Ascending aorta (tissue), 2 donors: ENCODE measurements around the gene ATXN1. TPM values are rescaled to one million over a fixed set of nuclear protein-coding genes. Genes with fewer than 3 reads are reported as not detected.

Experiments used
- DNase-seq, 2 donors: peaks; one replicate each; pipeline ENCODE4 v3.0.0-alpha.2; 2019; ENCODE audit warnings: low spot score in 2 of 2
- H3K27ac ChIP-seq, 2 donors: fragments of 200-600 bp; sonication (generic); one replicate each; pipeline ENCODE4 v1.5.1; 2016 to 2017; ENCODE audit warnings: mild to moderate bottlenecking in 1 of 2
- H3K27me3 ChIP-seq: fragments of 200-600 bp; sonication (generic); one replicate; pipeline ENCODE4 v1.5.1; 2017
- H3K36me3 ChIP-seq, 2 donors: fragments of 200-600 bp; sonication (generic); one replicate each; pipeline ENCODE4 v1.5.1; 2016
- H3K4me1 ChIP-seq, 2 donors: fragments of 200-600 bp; sonication (generic); one replicate each; pipeline ENCODE4 v1.5.1; 2016 to 2017; ENCODE audit warnings: mild to moderate bottlenecking in 1 of 2
- H3K4me3 ChIP-seq, 2 donors: fragments of 200-600 bp; sonication (generic); one replicate each; pipeline ENCODE4 v1.5.1; 2016 to 2017; ENCODE audit warnings: mild to moderate bottlenecking in 1 of 2
- H3K9me3 ChIP-seq, 2 donors: fragments of 200-600 bp; sonication (generic); one replicate each; pipeline ENCODE4 v1.5.1; 2016
- CTCF ChIP-seq, 3 experiments: fragments of 200-600 bp in 2 of 3; fragments of 450-650 bp in 1 of 3; sonication (generic) in 2 of 3; IDR thresholded peaks; one replicate each; pipeline ENCODE4 v1.5.1; 2016 to 2019; ENCODE audit warnings: antibody characterized with exemption in 3 of 3, mild to moderate bottlenecking in 1 of 3, moderate library complexity in 1 of 3
- intact Hi-C: fragments of 100-400 bp; cut with DNase I; formaldehyde crosslinking; loops from one replicate; pipeline ENCODE4 v1.15.1; 2023
- total RNA-seq: library from RNA; depleted of rRNA; stranded (reverse); fragments of >200 nt; gene quantifications from one replicate; pipeline ENCODE4 v1.1.0, GENCODE V29; 2016

ATXN1 gene
- total RNA-seq, 1 donor from 2014 or later, result 68.3 TPM

GRCh38 chr6:16256781-16257180 is 504.5 kb downstream of the ATXN1 start:
- no peak overlapping the region for H3K27ac ChIP-seq
- intact Hi-C loops, result no loop called here

GRCh38 chr6:16254535-16254934 is 506.7 kb downstream of the ATXN1 start:
- Histone ChIP-seq H3K36me3 (peaks cover 32 to 62% of the 10 kb centered on the region in 2 donors), H3K27ac (no peak overlapping the region), H3K9me3 (no peaks in the 10 kb centered on the region), H3K4me1 (peaks cover 0 to 7% of the 10 kb centered on the region in 2 donors), H3K27me3 (no peaks in the 10 kb centered on the region), H3K4me3 (no peak overlapping the region)
- DNase-seq, result no peak
- TF ChIP-seq CTCF (IDR thresholded peaks at IDR 0.05), result no peak
- intact Hi-C loops, result no loop called here

More at GRCh38 chr6:16256781-16257180, 504.5 kb downstream of the ATXN1 start:
- Histone ChIP-seq H3K4me3 (no peak overlapping the region), H3K27me3 (no peaks in the 10 kb centered on the region), H3K4me1 (peaks cover 0 to 7% of the 10 kb centered on the region in 2 donors), H3K36me3 (peaks cover 17 to 40% of the 10 kb centered on the region in 2 donors), H3K9me3 (no peaks in the 10 kb centered on the region)
- no peak for TF ChIP-seq CTCF (IDR thresholded peaks at IDR 0.05)
- DNase-seq, result no peak

GRCh38 chr6:16253399-16254144 is 507.7 kb downstream of the ATXN1 start:
- H3K9me3 ChIP-seq, result no peaks in the 10 kb centered on the region
- H3K27ac ChIP-seq, result no peak overlapping the region
- no peak overlapping the region for H3K4me3 ChIP-seq
- no peak for DNase-seq
- H3K36me3 ChIP-seq, result peaks cover 35 to 69% of the 10 kb centered on the region in 2 donors
- no peaks in the 10 kb centered on the region for H3K27me3 ChIP-seq
- intact Hi-C loops, result no loop called here
- H3K4me1 ChIP-seq, result peaks cover 0 to 7% of the 10 kb centered on the region in 2 donors
- TF ChIP-seq CTCF (IDR thresholded peaks at IDR 0.05), result no peak

GRCh38 chr6:16252686-16253299 is 508.5 kb downstream of the ATXN1 start:
- intact Hi-C loops, result no loop called here
- Histone ChIP-seq H3K9me3 (no peaks in the 10 kb centered on the region), H3K4me3 (no peak overlapping the region), H3K36me3 (peaks cover 37 to 76% of the 10 kb centered on the region in 2 donors), H3K4me1 (peaks cover 0 to under 1% of the 10 kb centered on the region in 2 donors), H3K27me3 (no peaks in the 10 kb centered on the region), H3K27ac (no peak overlapping the region)
- no peak for DNase-seq
- TF ChIP-seq CTCF (IDR thresholded peaks at IDR 0.05), result no peak

- H3K27ac ChIP-seq, result no peak overlapping the region
- no peak overlapping the region for H3K4me3 ChIP-seq
- no peak for DNase-seq
- intact Hi-C loops, result no loop called here
- no peaks in the 10 kb centered on the region for H3K27me3 ChIP-seq
- TF ChIP-seq CTCF (IDR thresholded peaks at IDR 0.05), result no peak
- H3K9me3 ChIP-seq, result no peaks in the 10 kb centered on the region
- peaks cover 42 to 83% of the 10 kb centered on the region in 2 donors for H3K36me3 ChIP-seq
- no peaks in the 10 kb centered on the region for H3K4me1 ChIP-seq
Measured at GRCh38 chr6:16251706-16252105, 509.6 kb downstream of the ATXN1 start.
